NCI-H2196 (cell line): ENCODE measurements around the gene IGFALS.

Experiments used
- DNase-seq: peaks from one replicate; lab custom pipeline; 2025; ENCODE audit not compliant: unreplicated experiment; lab: John Stamatoyannopoulos, UW

The IGFALS gene

DNA sequence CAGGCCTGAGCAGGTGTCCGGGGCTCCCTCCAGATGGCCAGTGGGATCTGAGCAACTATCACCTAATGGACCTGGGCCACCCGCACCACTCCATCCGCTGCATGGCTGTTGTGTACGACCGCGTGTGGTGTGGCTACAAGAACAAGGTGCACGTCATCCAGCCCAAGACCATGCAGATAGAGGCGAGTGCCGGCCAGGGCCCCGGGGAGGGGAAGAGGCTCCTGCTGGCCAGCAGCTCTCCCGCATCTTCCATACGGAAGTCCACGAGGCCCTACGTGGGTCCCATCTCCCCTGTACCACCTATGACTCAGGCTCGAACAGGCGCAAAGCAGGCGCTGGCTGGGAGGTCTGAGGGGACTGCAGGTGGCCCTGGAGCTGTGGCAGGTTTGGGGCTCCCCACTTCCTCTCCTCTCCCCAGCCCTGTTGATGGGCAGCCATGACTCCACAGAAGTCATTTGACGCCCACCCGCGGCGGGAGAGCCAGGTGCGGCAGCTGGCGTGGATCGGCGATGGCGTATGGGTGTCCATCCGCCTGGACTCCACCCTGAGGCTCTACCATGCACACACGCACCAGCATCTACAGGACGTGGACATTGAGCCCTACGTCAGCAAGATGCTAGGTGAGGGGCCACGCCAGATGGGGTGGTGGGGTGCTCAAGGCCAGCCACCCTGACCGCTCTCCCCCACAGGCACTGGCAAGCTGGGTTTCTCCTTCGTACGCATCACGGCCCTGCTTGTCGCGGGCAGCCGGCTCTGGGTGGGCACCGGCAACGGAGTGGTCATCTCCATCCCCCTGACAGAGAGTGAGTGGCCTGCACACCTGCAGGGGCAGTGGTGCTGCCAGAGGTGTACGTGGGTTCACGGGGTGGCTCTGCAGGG is 26.1 kb downstream of the IGFALS start:
- DNase-seq: no peak

- DNase-seq: no peak
These were observed 26.8 kb downstream of the IGFALS start for GRCh38 chr16:1766701-1767100.

GRCh38 chr16:1766231-1766630 is 27.3 kb downstream of the IGFALS start:
- no peak for DNase-seq

- no peak for DNase-seq
These were observed 27.7 kb downstream of the IGFALS start for GRCh38 chr16:1765826-1766225.

GRCh38 chr16:1764971-1765370 is 28.5 kb downstream of the IGFALS start:
- no peak for DNase-seq

GRCh38 chr16:1763521-1764511 is 29.7 kb downstream of the IGFALS start:
- DNase-seq: no peak

DNA sequence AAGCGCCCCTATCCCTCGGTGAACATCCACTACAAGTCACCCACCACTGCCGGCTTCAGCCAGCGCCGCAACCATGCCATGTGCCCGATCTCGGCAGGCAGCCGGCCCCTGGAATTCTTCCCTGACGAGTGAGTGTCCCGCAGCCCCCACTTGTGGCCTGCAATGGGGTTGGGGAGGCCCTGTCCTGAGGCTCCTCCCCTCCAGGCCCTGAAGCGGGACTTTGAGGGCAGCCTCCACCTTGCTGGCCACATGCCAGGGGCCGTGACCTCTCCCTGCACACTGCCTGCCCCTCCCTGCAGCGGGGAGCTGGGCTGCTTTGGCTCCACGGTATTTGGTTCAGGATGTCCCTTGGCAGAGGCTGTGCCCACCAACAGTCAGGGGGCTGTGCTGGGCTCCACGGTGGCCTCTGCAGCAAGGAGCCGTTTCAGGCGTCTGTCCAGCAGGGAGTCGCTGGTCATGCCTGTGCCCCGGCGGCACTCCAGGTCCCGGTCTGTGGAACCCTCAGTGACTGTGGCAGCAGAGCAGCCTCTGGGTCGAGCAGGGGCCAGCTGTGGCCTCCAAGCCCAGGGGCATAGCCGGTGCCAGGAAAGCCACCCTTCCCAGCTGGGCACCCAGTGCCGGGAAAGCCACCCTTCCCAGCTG is 30.5 kb downstream of the IGFALS start:
- DNase-seq: no peak

- no peak for DNase-seq
These were observed 31.2 kb downstream of the IGFALS start for GRCh38 chr16:1762196-1762878.

GRCh38 chr16:1761751-1762150 is 31.8 kb downstream of the IGFALS start:
- DNase-seq: no peak

DNA sequence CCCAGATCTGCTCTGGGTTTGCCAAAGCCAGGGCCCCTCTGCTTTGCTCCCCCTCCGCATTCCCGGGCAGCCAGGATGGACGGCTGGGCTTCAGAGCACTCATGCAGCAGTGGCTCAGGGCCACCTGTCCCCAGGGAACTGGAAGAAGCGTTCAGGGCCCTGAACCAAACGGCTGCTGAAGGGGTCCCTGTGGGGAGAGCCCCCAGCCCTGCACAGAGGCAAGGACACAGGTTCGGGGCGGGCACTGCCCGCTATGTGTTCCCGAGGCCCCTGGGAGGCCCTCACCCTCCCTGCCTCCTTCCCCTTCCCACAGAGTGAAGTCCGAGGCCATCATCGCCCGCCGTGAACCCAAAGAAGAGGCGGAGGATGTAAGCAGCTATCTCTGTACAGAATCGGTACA is 32.6 kb downstream of the IGFALS start:
- no peak for DNase-seq

DNA sequence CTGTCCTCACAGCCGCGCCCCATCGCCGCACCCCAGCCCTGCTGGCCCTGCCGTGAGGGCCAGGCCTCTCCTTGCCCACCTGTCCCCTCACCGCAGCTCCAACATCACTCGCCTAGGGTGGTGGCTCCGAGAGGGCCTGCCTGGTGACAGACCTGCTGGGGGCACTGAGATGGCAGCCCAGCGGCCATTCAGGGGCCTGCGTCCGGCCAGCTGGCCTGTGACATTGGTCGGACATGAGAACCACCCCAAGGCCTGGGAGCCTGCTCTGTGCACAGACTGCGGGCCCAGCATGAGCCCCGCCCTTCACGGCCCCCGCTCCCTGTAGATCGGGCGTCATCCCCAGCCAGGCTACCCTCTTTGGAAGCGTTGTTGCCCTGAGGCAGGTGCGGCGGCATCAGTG is 34.0 kb downstream of the IGFALS start:
- DNase-seq: no peak

DNA sequence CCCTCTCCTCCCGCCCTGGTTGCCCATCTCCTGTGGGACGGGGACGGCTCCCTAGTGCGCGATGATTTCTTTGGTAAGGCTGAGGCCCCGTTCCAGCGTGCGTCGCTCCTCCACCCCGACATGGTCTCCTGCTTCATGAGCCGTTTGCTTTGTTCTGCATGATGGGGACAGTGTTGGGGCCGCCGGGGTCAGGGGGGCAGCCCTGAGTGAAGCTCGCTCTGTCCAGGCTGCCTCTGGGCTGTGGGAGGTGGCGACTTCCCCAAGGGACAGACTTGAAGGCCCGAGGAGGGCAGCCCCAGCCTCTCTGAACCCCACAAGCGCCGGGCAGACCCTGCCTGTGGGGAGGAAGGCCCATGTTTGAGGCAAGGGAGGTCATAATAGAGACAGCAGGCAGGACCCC is 34.6 kb downstream of the IGFALS start:
- no peak for DNase-seq

GRCh38 chr16:1757714-1758461 is 35.6 kb downstream of the IGFALS start:
- no peak for DNase-seq

GRCh38 chr16:1754204-1754603 is 39.3 kb downstream of the IGFALS start:
- no peak for DNase-seq

- no peak for DNase-seq
These were observed 40.7 kb downstream of the IGFALS start for GRCh38 chr16:1752853-1753252.

GRCh38 chr16:1751946-1752345 is 41.6 kb downstream of the IGFALS start:
- no peak for DNase-seq

DNA sequence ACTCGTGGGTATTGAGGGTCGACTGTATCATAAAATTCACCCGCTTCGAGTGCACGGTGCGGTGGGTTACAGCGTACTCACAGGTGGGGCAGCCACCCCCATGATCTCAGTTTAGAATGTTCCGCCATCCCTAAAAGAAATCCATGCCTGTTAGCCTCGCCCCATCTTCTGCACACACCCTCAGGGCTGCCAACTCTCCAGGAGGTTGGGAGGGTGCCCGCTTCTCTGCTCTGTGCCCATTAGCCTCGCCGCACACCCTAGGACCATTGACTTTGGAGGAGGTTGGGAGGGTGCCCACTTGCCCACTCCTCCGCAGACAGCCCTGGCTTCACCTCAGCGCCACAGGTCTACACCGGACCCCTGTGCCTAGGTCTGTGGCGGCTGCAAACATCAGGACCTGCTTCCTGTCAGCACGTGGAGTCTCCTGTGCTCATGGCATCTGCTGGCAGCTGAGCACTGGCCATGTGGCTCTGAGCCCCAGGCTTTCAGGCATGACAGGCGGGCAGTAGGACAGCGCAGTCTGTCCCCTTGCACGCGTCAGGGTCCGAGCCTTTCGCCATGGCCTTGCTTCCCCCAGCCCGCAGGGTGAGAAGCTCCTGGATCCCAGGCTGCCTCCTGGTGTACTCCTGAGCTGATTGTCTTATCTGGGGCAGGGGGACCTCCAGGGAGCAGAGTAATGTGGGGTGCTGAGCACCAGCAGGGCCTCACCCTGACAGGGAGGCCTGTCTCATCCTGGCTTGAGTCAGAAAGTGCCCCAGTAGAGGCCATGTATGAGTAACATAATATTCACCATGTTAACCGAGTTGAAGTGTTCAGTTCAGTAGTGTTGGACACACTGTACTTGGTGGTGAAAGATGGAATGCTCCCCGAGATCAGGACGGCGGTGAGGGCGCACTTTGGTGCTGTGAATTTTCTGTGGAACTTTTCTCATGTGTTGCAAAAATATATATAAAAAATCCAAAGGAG is 44.1 kb downstream of the IGFALS start:
- no peak for DNase-seq

DNA sequence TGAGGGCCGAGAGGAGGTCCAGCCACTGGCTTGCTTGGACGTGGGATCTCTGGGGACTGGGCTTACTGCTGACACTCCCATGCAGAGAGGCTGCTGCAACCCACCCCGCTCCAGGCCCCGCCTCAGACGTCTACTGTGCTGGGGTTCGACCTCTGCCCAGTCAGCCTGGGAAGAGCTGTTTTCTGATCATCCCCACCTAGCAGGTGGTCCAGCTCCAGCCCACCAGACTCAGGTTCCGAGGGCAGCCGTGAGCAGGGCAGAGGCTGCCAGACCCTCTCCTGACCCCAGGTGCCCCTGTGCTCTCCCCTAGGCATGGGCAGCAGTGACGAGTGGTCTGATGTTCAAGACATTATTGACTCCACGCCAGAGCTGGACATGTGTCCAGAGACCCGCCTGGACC is 45.6 kb downstream of the IGFALS start:
- DNase-seq: no peak

DNA sequence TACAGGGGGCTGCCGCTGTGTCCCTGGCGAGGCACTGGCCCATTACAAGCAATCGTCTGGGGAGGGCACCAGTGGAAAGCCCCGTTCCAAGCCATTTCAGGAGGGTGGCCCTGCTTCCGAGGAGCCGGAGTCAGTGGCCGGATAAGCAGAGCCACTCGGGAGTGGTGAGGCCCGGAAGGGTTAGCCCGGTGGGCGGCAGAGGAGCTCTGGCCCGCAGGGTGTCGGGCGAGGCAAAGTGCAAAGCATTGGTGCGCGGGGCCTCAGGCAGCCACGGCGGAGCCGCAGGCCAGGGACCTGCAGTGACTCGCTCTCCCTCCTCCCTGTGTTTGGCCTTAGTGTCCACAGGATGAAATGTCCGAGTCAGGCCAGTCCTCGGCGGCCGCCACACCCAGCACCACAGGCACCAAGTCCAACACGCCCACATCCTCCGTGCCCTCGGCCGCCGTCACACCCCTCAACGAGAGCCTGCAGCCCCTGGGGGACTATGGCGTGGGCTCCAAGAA is 46.8 kb downstream of the IGFALS start:
- DNase-seq: no peak
